HG03159 (cell line): ENCODE data around the gene PPP2R5D.
"Not testable (repeated sequence)": the region's sequence is repeated elsewhere in the genome, so short reads cannot be mapped to it uniquely, and the experiment has no call there.

Experiments used
- ATAC-seq: cut with Tn5 transposase; IDR thresholded peaks from one replicate; pipeline ENCODE4 v1.9.1; 2021; ENCODE audit warnings: mild to moderate bottlenecking, moderate library complexity; ENCODE audit not compliant: unreplicated experiment

PPP2R5D gene

GRCh38 chr6:42988486-42989020 lies 4.2 kb downstream of the PPP2R5D start:
- no peak for ATAC-seq

GRCh38 chr6:42989923-42990322 lies 5.6 kb downstream of the PPP2R5D start:
- ATAC-seq: no peak

GRCh38 chr6:42993445-42993844 lies 9.1 kb downstream of the PPP2R5D start:
- no peak for ATAC-seq

- no peak for ATAC-seq
These were observed 12.1 kb downstream of the PPP2R5D start for GRCh38 chr6:42996513-42996912.

- ATAC-seq: not testable (repeated sequence)
These were observed 13.8 kb downstream of the PPP2R5D start for GRCh38 chr6:42998205-42998604.

- no peak for ATAC-seq
These were observed 17.5 kb downstream of the PPP2R5D start for GRCh38 chr6:43001843-43002242.

GRCh38 chr6:43005844-43006243 lies 21.5 kb downstream of the PPP2R5D start:
- ATAC-seq: no peak

GRCh38 chr6:43006251-43006650 lies 21.9 kb downstream of the PPP2R5D start:
- no peak for ATAC-seq

- ATAC-seq: no peak
These were observed 22.8 kb downstream of the PPP2R5D start for GRCh38 chr6:43007126-43007525.

- no peak for ATAC-seq
These were observed 24.8 kb downstream of the PPP2R5D start for GRCh38 chr6:43009124-43009523.

GRCh38 chr6:43011207-43011606 lies 26.8 kb downstream of the PPP2R5D start:
- no peak for ATAC-seq

- no peak for ATAC-seq
These were observed 28.0 kb downstream of the PPP2R5D start for GRCh38 chr6:43012364-43012763.

GRCh38 chr6:43013097-43013842 lies 28.9 kb downstream of the PPP2R5D start:
- peak; percentile 1 for ATAC-seq

GRCh38 chr6:43013843-43014433 lies 29.6 kb downstream of the PPP2R5D start, which contains the start of the genes KLHDC3 and MEA1:
Gene KLHDC3, plus strand, starts transcription at chr6:43014249. Its CDS starts 2,944 bp downstream, at chr6:43017193.
Gene MEA1, minus strand, starts transcription at chr6:43013946. Its CDS starts 133 bp downstream, at chr6:43013813.
- ATAC-seq: peak; percentile 91

GRCh38 chr6:43014434-43014909 lies 30.1 kb downstream of the PPP2R5D start:
- no peak for ATAC-seq

GRCh38 chr6:43016176-43016942 lies 32.0 kb downstream of the PPP2R5D start:
- no peak for ATAC-seq

- no peak for ATAC-seq
These were observed 32.6 kb downstream of the PPP2R5D start for GRCh38 chr6:43016943-43017334.

- ATAC-seq: no peak
These were observed 34.8 kb downstream of the PPP2R5D start for GRCh38 chr6:43019152-43019551.

GRCh38 chr6:43020052-43020705 lies 35.8 kb downstream of the PPP2R5D start:
- ATAC-seq: no peak

- ATAC-seq: no peak
These were observed 36.5 kb downstream of the PPP2R5D start for GRCh38 chr6:43020847-43021246.
